Measurements from ENCODE around the gene ZNF358.

The ZNF358 gene

GRCh38 chr19:7554990-7555864, 39.3 kb downstream of the ZNF358 start:
- Histone ChIP-seq H3K9me3 (ENCODE audit: control insufficient read depth in 1 of 2, low read length in 2 of 2) (peaks cover 0 to under 1% of the 10 kb centered on the region in 2 donors), H3K4me3 (ENCODE audit: low read depth in 1 of 2, low read length in 2 of 2) (no peak overlapping the region), H3K4me1 (ENCODE audit: control insufficient read depth in 1 of 2, insufficient read depth in 2 of 2, low read length in 2 of 2) (peaks cover 0 to 5% of the 10 kb centered on the region in 2 donors), H3K27ac (ENCODE audit: low read length) (no peak overlapping the region), H3K36me3 (ENCODE audit: control insufficient read depth in 1 of 2, insufficient read depth in 2 of 2, low read length in 2 of 2) (peaks cover 23 to 72% of the 10 kb centered on the region in 2 donors), H3K27me3 (ENCODE audit: low read depth, low read length) (no peaks in the 10 kb centered on the region)

GRCh38 chr19:7556696-7557315, 40.9 kb downstream of the ZNF358 start:
- no peaks in the 10 kb centered on the region for H3K4me1 ChIP-seq (ENCODE audit: control insufficient read depth in 1 of 2, insufficient read depth in 2 of 2, low read length in 2 of 2)
- H3K27ac ChIP-seq (ENCODE audit: low read length): no peak overlapping the region
- H3K36me3 ChIP-seq (ENCODE audit: control insufficient read depth in 1 of 2, insufficient read depth in 2 of 2, low read length in 2 of 2): peaks cover 28 to 83% of the 10 kb centered on the region in 2 donors
- H3K9me3 ChIP-seq (ENCODE audit: control insufficient read depth in 1 of 2, low read length in 2 of 2): peaks cover 0 to 3% of the 10 kb centered on the region in 2 donors
- H3K4me3 ChIP-seq (ENCODE audit: low read depth in 1 of 2, low read length in 2 of 2): no peak overlapping the region
- H3K27me3 ChIP-seq (ENCODE audit: low read depth, low read length): no peaks in the 10 kb centered on the region

GRCh38 chr19:7558667-7559066, 42.8 kb downstream of the ZNF358 start:
- Histone ChIP-seq H3K4me3 (ENCODE audit: low read depth in 1 of 2, low read length in 2 of 2) (no peak overlapping the region), H3K9me3 (ENCODE audit: control insufficient read depth in 1 of 2, low read length in 2 of 2) (peaks cover 0 to 3% of the 10 kb centered on the region in 2 donors), H3K4me1 (ENCODE audit: control insufficient read depth in 1 of 2, insufficient read depth in 2 of 2, low read length in 2 of 2) (no peaks in the 10 kb centered on the region), H3K27me3 (ENCODE audit: low read depth, low read length) (no peaks in the 10 kb centered on the region), H3K27ac (ENCODE audit: low read length) (no peak overlapping the region), H3K36me3 (ENCODE audit: control insufficient read depth in 1 of 2, insufficient read depth in 2 of 2, low read length in 2 of 2) (peaks cover 25 to 76% of the 10 kb centered on the region in 2 donors)

- Histone ChIP-seq H3K4me1 (ENCODE audit: control insufficient read depth in 1 of 2, insufficient read depth in 2 of 2, low read length in 2 of 2) (no peaks in the 10 kb centered on the region), H3K9me3 (ENCODE audit: control insufficient read depth in 1 of 2, low read length in 2 of 2) (peaks cover 0 to 3% of the 10 kb centered on the region in 2 donors), H3K27me3 (ENCODE audit: low read depth, low read length) (no peaks in the 10 kb centered on the region), H3K27ac (ENCODE audit: low read length) (no peak overlapping the region), H3K36me3 (ENCODE audit: control insufficient read depth in 1 of 2, insufficient read depth in 2 of 2, low read length in 2 of 2) (peaks cover 25 to 71% of the 10 kb centered on the region in 2 donors), H3K4me3 (ENCODE audit: low read depth in 1 of 2, low read length in 2 of 2) (no peak overlapping the region)
These were observed 43.2 kb downstream of the ZNF358 start for GRCh38 chr19:7559102-7559501.

GRCh38 chr19:7560255-7560654, 44.4 kb downstream of the ZNF358 start:
- peaks cover 25 to 60% of the 10 kb centered on the region in 2 donors for H3K36me3 ChIP-seq (ENCODE audit: control insufficient read depth in 1 of 2, insufficient read depth in 2 of 2, low read length in 2 of 2)
- peaks cover 0 to 3% of the 10 kb centered on the region in 2 donors for H3K9me3 ChIP-seq (ENCODE audit: control insufficient read depth in 1 of 2, low read length in 2 of 2)
- no peak overlapping the region for H3K27ac ChIP-seq (ENCODE audit: low read length)
- H3K27me3 ChIP-seq (ENCODE audit: low read depth, low read length): no peaks in the 10 kb centered on the region
- no peak overlapping the region for H3K4me3 ChIP-seq (ENCODE audit: low read depth in 1 of 2, low read length in 2 of 2)
- no peaks in the 10 kb centered on the region for H3K4me1 ChIP-seq (ENCODE audit: control insufficient read depth in 1 of 2, insufficient read depth in 2 of 2, low read length in 2 of 2)

GRCh38 chr19:7561325-7561724, 45.4 kb downstream of the ZNF358 start:
- Histone ChIP-seq H3K27ac (ENCODE audit: low read length) (no peak overlapping the region), H3K9me3 (ENCODE audit: control insufficient read depth in 1 of 2, low read length in 2 of 2) (peaks cover 0 to 3% of the 10 kb centered on the region in 2 donors), H3K36me3 (ENCODE audit: control insufficient read depth in 1 of 2, insufficient read depth in 2 of 2, low read length in 2 of 2) (peaks cover 25 to 51% of the 10 kb centered on the region in 2 donors), H3K4me1 (ENCODE audit: control insufficient read depth in 1 of 2, insufficient read depth in 2 of 2, low read length in 2 of 2) (no peaks in the 10 kb centered on the region), H3K27me3 (ENCODE audit: low read depth, low read length) (no peaks in the 10 kb centered on the region), H3K4me3 (ENCODE audit: low read depth in 1 of 2, low read length in 2 of 2) (no peak overlapping the region)

GRCh38 chr19:7562646-7563393, 46.9 kb downstream of the ZNF358 start:
- Histone ChIP-seq H3K36me3 (ENCODE audit: control insufficient read depth in 1 of 2, insufficient read depth in 2 of 2, low read length in 2 of 2) (peaks cover 17 to 36% of the 10 kb centered on the region in 2 donors), H3K4me3 (ENCODE audit: low read depth in 1 of 2, low read length in 2 of 2) (no peak overlapping the region), H3K27ac (ENCODE audit: low read length) (no peak overlapping the region)

GRCh38 chr19:7564866-7565265, 49.0 kb downstream of the ZNF358 start:
- Histone ChIP-seq H3K4me1 (ENCODE audit: control insufficient read depth in 1 of 2, insufficient read depth in 2 of 2, low read length in 2 of 2) (no peaks in the 10 kb centered on the region), H3K4me3 (ENCODE audit: low read depth in 1 of 2, low read length in 2 of 2) (no peak overlapping the region), H3K9me3 (ENCODE audit: control insufficient read depth in 1 of 2, low read length in 2 of 2) (peaks cover 0 to 3% of the 10 kb centered on the region in 2 donors), H3K36me3 (ENCODE audit: control insufficient read depth in 1 of 2, insufficient read depth in 2 of 2, low read length in 2 of 2) (peaks cover 7 to 18% of the 10 kb centered on the region in 2 donors), H3K27ac (ENCODE audit: low read length) (no peak overlapping the region), H3K27me3 (ENCODE audit: low read depth, low read length) (no peaks in the 10 kb centered on the region)

More at GRCh38 chr19:7562646-7563393, 46.9 kb downstream of the ZNF358 start:
- H3K27me3 ChIP-seq (ENCODE audit: low read depth, low read length): no peaks in the 10 kb centered on the region
- peaks cover 0 to 3% of the 10 kb centered on the region in 2 donors for H3K9me3 ChIP-seq (ENCODE audit: control insufficient read depth in 1 of 2, low read length in 2 of 2)
- no peaks in the 10 kb centered on the region for H3K4me1 ChIP-seq (ENCODE audit: control insufficient read depth in 1 of 2, insufficient read depth in 2 of 2, low read length in 2 of 2)

GRCh38 chr19:7565332-7565731, 49.4 kb downstream of the ZNF358 start:
- H3K4me3 ChIP-seq (ENCODE audit: low read depth in 1 of 2, low read length in 2 of 2): no peak overlapping the region
- H3K27me3 ChIP-seq (ENCODE audit: low read depth, low read length): no peaks in the 10 kb centered on the region
- peaks cover 4 to 15% of the 10 kb centered on the region in 2 donors for H3K36me3 ChIP-seq (ENCODE audit: control insufficient read depth in 1 of 2, insufficient read depth in 2 of 2, low read length in 2 of 2)
- H3K4me1 ChIP-seq (ENCODE audit: control insufficient read depth in 1 of 2, insufficient read depth in 2 of 2, low read length in 2 of 2): no peaks in the 10 kb centered on the region
- no peak overlapping the region for H3K27ac ChIP-seq (ENCODE audit: low read length)
- peaks cover 0 to under 1% of the 10 kb centered on the region in 2 donors for H3K9me3 ChIP-seq (ENCODE audit: control insufficient read depth in 1 of 2, low read length in 2 of 2)

All from muscle layer of duodenum (tissue), 2 donors.